MM.1S (cell line): ENCODE measurements around the gene INHBC.

ENCODE experiments used
- CTCF ChIP-seq: fragments of 300-600 bp; sonication (generic); IDR thresholded peaks from 2 replicates; pipeline ENCODE4 v1.5.1; 2016; ENCODE audit warnings: antibody characterized with exemption, low read length, mixed read lengths
- EZH2phosphoT487 ChIP-seq: fragments of 300-600 bp; sonication (generic); IDR thresholded peaks from 2 replicates; pipeline ENCODE4 v1.6.1; 2018; ENCODE audit warnings: antibody characterized with exemption, low read length

GRCh38 chr12:57451233-57451778 lies 16.7 kb downstream of the INHBC start:
- TF ChIP-seq CTCF (no peak), EZH2phosphoT487 (no peak)
